HG03066 (cell line): ENCODE measurements around the gene LUZP4.
"Not testable (repeated sequence)": the region's sequence is repeated elsewhere in the genome, so short reads cannot be mapped to it uniquely, and the experiment has no call there.

Source experiments
- ATAC-seq: cut with Tn5 transposase; IDR thresholded peaks from one replicate; pipeline ENCODE4 v1.9.1; 2021; ENCODE audit warnings: low read depth; ENCODE audit not compliant: unreplicated experiment

LUZP4 gene

GRCh38 chrX:115333446-115333845 lies 43.9 kb downstream of the LUZP4 start:
- no peak for ATAC-seq

- ATAC-seq: no peak
These were observed 48.1 kb downstream of the LUZP4 start for GRCh38 chrX:115337491-115338144.

- ATAC-seq: no peak
These were observed 50.0 kb downstream of the LUZP4 start for GRCh38 chrX:115339441-115340025.

- no peak for ATAC-seq
These were observed 51.9 kb downstream of the LUZP4 start for GRCh38 chrX:115341421-115341820.

DNA sequence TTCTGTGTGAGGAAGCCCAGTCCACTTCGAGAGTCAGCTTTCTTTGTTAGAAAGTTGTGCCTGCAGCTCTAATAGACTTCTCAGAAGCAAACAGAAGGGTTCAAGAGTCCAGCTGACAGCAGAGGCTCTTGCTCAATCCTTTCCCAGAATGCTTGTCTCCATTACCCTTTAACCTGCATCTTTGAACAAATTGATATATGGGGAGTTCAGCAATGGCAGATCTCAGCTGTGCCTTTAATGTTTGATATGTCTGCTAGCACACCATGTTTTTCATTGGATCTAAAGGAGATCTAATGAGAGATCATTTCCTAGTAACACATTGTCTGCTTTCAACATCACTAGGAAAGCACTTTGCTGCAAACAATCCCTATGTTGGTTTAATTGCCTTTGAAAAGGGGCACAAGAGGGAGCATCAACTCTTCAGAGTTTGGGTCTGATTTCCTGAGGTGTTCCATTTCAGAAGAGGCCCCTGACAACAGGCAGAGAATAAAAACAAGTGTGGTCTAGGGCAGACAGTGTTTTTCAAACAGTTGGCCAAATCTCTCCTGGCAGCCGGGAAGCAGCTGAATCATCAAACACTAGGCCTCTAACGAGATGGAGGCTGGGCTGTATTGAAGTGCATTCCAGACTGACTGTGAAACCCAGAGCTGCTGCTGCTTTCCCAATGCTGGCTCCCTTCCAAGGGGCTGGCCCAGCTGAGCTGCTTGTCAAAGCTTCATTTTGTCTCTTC lies 55.5 kb downstream of the LUZP4 start:
- no peak for ATAC-seq

DNA sequence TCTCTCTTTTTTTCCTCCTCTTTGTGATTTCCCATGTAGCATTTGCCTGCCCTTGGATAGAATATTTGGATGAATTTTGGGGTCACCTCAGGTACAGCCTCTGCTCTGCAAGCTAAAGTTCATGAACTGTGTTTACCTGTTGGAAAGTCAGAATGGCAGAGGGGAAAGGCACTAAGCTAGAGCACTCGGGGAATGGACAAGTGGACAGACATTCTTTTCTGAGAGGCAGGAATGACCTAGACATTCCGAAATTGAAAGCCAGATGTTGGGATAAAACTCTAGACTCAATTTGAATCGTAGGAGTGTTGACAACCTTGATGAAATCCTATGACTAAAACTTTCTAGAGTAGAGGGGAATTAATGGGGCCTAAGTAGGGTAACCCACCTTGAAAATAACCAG lies 56.1 kb downstream of the LUZP4 start:
- no peak for ATAC-seq

DNA sequence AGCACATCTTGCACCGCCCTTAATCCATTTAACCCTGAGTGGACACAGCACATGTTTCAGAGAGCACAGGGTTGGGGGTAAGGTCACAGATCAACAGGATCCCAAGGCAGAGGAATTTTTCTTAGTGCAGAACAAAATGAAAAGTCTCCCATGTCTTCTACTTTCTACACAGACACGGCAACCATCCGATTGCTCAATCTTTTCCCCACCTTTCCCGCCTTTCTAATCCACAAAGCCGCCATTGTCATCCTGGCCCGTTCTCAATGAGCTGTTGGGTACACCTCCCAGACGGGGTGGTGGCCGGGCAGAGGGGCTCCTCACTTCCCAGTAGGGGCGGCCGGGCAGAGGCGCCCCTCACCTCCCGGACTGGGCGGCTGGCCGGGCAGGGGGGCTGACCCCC lies 57.2 kb downstream of the LUZP4 start:
- ATAC-seq: not testable (repeated sequence)

DNA sequence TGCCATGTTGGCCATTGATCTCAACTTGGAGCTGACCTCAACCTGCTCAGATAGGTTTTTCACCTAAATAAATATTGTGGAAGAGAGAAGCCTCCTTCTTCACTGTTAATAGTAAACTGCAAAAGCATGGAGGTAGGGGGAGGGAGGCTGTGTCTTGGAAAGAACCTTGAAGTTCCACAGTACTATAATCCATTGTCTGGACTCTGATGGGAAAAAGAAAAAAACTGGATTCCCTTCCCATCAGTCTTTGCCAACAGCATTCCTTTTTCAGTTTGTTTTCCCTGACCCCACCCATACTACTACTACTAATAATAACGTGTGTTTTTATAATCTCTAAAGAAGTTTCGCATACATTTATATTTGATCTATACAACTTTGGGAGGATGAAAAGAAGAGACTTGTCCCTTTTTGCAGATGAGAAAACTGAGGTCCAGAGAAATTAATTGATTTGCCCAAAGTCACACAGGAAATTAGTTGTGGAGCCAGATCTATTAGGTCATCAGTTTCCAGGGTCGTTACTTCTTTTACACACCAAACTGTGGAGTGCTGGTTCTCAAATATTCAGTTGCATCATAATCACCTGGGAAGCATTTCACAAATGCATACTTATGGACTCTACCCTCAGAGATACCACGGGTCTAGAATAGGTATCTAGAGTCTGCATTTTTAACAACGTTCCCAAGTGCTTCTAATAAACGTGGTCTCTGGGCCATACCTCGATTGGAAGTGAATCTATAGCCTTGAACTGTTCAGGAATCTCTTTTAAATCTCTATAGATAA lies 59.1 kb downstream of the LUZP4 start:
- no peak for ATAC-seq

DNA sequence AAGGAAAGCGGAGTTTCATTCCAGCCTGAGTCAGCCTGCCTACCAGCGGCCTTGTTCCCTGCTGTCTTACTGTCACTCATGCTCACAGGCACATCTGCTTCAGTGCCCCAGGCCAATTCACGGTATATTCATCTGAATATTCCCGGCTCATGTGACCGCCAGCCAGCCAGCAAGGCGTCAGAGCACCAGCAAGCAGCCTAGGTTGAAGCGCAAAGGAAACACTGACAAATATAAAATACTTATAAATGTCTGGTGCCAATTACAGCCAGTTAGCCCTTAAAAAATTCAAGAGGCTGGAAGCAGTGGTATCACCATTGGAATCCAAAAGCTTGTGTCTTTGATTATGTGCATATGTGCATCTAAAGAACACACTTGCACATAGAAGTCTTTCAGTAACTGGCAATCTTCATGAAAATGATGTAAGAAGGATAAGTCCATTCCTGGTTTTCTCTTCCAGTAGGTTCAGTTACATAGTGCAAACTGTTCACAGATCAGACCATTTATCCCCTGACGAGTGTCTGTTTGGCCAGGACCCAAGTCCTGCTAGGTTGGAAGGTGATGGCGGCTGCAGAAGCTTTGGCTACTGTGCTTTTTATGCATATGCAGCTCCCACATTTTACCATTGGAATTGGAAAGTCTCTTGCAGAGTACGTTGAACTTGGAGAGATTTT lies 61.3 kb downstream of the LUZP4 start:
- ATAC-seq: no peak

GRCh38 chrX:115356369-115356768 lies 66.9 kb downstream of the LUZP4 start:
- no peak for ATAC-seq
